HepG2 (cell line): ENCODE data around the gene SPACA6. TPM values are rescaled to one million over a fixed set of nuclear protein-coding genes. Genes with fewer than 3 reads are reported as not detected.

Experiments
- CBX5 ChIP-seq: sonication (generic); formaldehyde crosslinking; IDR thresholded peaks from 2 replicates; pipeline ENCODE4 v1.4.0; 2020; ENCODE audit warnings: missing genetic modification reagents, borderline replicate concordance
- CEBPB ChIP-seq: IDR thresholded peaks from 2 replicates; pipeline ENCODE4 v1.6.1; 2011; ENCODE audit warnings: low read depth, low read length, improper control_type of control experiment, borderline replicate concordance
- HIVEP1 ChIP-seq: sonication (generic); formaldehyde crosslinking; IDR thresholded peaks from 2 replicates; pipeline ENCODE4 v1.4.0; 2020; ENCODE audit warnings: mild to moderate bottlenecking, missing genetic modification reagents
- MAFK ChIP-seq, 2 experiments: IDR thresholded peaks in 1 of 2; conservative IDR thresholded peaks in 1 of 2; 2 replicates each; pipeline ENCODE4 v1.6.1; 2011; ENCODE audit warnings: improper control_type of control experiment in 2 of 2, low read length in 2 of 2
- NAIF1 ChIP-seq: sonication (generic); formaldehyde crosslinking; IDR thresholded peaks from 2 replicates; pipeline ENCODE4 v1.5.0; 2020; ENCODE audit warnings: mild to moderate bottlenecking, missing genetic modification reagents, borderline replicate concordance
- NFYC ChIP-seq: IDR thresholded peaks from 2 replicates; pipeline ENCODE4 v1.6.1; 2016; ENCODE audit warnings: missing genetic modification reagents, missing compliant biosample characterization
- NR2F1 ChIP-seq, 2 experiments: fragments of 450-650 bp in 1 of 2; formaldehyde crosslinking in 1 of 2; IDR thresholded peaks; 2 replicates each; pipeline versions ENCODE4 v1.5.0 to v1.6.1; 2016 to 2020; ENCODE audit warnings: mild to moderate bottlenecking in 1 of 2, missing compliant biosample characterization in 1 of 2, missing genetic modification reagents in 1 of 2, moderate library complexity in 1 of 2
- PITX1 ChIP-seq: sonication (generic); formaldehyde crosslinking; IDR thresholded peaks from 2 replicates; pipeline ENCODE4 v1.5.1; 2020; ENCODE audit warnings: mild to moderate bottlenecking, missing genetic modification reagents
- REL ChIP-seq: sonication (generic); formaldehyde crosslinking; conservative IDR thresholded peaks from 2 replicates; pipeline ENCODE4 v1.8.0; 2022; ENCODE audit warnings: mild to moderate bottlenecking, missing genetic modification reagents, moderate library complexity
- SRSF1 ChIP-seq: fragments of 200-400 bp; formaldehyde crosslinking; optimal IDR thresholded peaks from 2 replicates; pipeline ENCODE3; 2017; ENCODE audit warnings: mild to moderate bottlenecking, low read depth, low read length, moderate library complexity
- TAF15 ChIP-seq: fragments of 200-400 bp; formaldehyde crosslinking; IDR thresholded peaks from one replicate; pipeline ENCODE4 v1.6.1; 2018; ENCODE audit warnings: mild to moderate bottlenecking, low read depth, low read length; ENCODE audit not compliant: poor library complexity, severe bottlenecking
- UBTF ChIP-seq: sonication (generic); formaldehyde crosslinking; IDR thresholded peaks from 2 replicates; pipeline ENCODE4 v1.4.0; 2020; ENCODE audit warnings: mild to moderate bottlenecking, missing genetic modification reagents
- ZC3H4 ChIP-seq: sonication (generic); formaldehyde crosslinking; IDR thresholded peaks from 2 replicates; pipeline ENCODE4 v1.4.0; 2020; ENCODE audit warnings: missing genetic modification reagents, borderline replicate concordance
- ZNF180 ChIP-seq: sonication (generic); formaldehyde crosslinking; IDR thresholded peaks from 2 replicates; pipeline ENCODE4 v1.4.0; 2020; ENCODE audit warnings: low read depth, missing genetic modification reagents, borderline replicate concordance
- ZNF230 ChIP-seq: sonication (generic); formaldehyde crosslinking; IDR thresholded peaks from 2 replicates; pipeline ENCODE4 v1.4.0; 2020; ENCODE audit warnings: mild to moderate bottlenecking, missing genetic modification reagents
- ZNF281 ChIP-seq: sonication (generic); formaldehyde crosslinking; IDR thresholded peaks from 2 replicates; pipeline ENCODE4 v1.4.0; 2020; ENCODE audit warnings: missing genetic modification reagents, borderline replicate concordance
- ZNF382 ChIP-seq: sonication (generic); formaldehyde crosslinking; IDR thresholded peaks from 2 replicates; pipeline ENCODE4 v1.5.0; 2020; ENCODE audit warnings: missing genetic modification reagents, mild to moderate bottlenecking, borderline replicate concordance
- ZNF484 ChIP-seq: sonication (generic); formaldehyde crosslinking; IDR thresholded peaks from 2 replicates; pipeline ENCODE4 v1.5.1; 2020; ENCODE audit warnings: mild to moderate bottlenecking, low read depth, missing genetic modification reagents, borderline replicate concordance
- ZNF510 ChIP-seq: sonication (generic); formaldehyde crosslinking; IDR thresholded peaks from 2 replicates; pipeline ENCODE4 v1.4.0; 2020; ENCODE audit warnings: low read depth, mild to moderate bottlenecking, missing genetic modification reagents
- ZNF549 ChIP-seq: sonication (generic); formaldehyde crosslinking; IDR thresholded peaks from 2 replicates; pipeline ENCODE4 v1.5.0; 2020; ENCODE audit warnings: missing genetic modification reagents
- ZNF556 ChIP-seq: sonication (generic); formaldehyde crosslinking; IDR thresholded peaks from 2 replicates; pipeline ENCODE4 v1.4.0; 2020; ENCODE audit warnings: mild to moderate bottlenecking, missing genetic modification reagents, borderline replicate concordance
- ZNF615 ChIP-seq: sonication (generic); formaldehyde crosslinking; IDR thresholded peaks from 2 replicates; pipeline ENCODE4 v1.5.0; 2020; ENCODE audit warnings: mild to moderate bottlenecking, missing genetic modification reagents, borderline replicate concordance
- ZNF644 ChIP-seq: IDR thresholded peaks from 2 replicates; pipeline ENCODE4 v1.6.1; 2016; ENCODE audit warnings: low read depth
- ZNF784 ChIP-seq: sonication (generic); formaldehyde crosslinking; IDR thresholded peaks from 2 replicates; pipeline ENCODE4 v1.5.1; 2020; ENCODE audit warnings: missing genetic modification reagents, mild to moderate bottlenecking, borderline replicate concordance
- ZSCAN9 ChIP-seq: IDR thresholded peaks from 2 replicates; pipeline ENCODE4 v1.6.1; 2016; ENCODE audit warnings: borderline replicate concordance
- polyA plus RNA-seq, 8 experiments: library from polyadenylated mRNA; depleted of rRNA in 3 of 8; stranded (reverse) in 7 of 8; unstranded in 1 of 8; fragments of >200 nt; fragmentation: Illumina TruSeq in 4 of 8; extraction: Trizol in 4 of 8; gene quantifications; 2 replicates each; pipeline versions ENCODE4 v1.2.1 to v1.2.3, GENCODE V29; 2011 to 2016; ENCODE audit warnings: low read depth in 4 of 8, missing spikeins in 1 of 8, mixed read lengths in 1 of 8; ENCODE audit not compliant: insufficient read depth in 1 of 8
- total RNA-seq, 5 experiments: library from RNA; depleted of rRNA; stranded (reverse); fragments of >200 nt; fragmentation: Illumina TruSeq; extraction: Trizol; gene quantifications; 2 replicates each; pipeline ENCODE4 v1.2.3, GENCODE V29; 2016; ENCODE audit warnings: low read depth in 1 of 5

The SPACA6 gene
- total and polyA plus RNA-seq, 2 of the 13 experiments (the other 11 are each of a cell fraction or from before 2014, with no cell fraction given), result 1.4 to 2.2 TPM

- peak; percentile 70 for TF ChIP-seq ZNF281
- no peak for TF ChIP-seq ZNF615 (CRISPR knock-in tag)
- no peak for TF ChIP-seq UBTF (CRISPR knock-in tag)
- TF ChIP-seq ZNF180, result no peak
- no peak for TF ChIP-seq ZNF382 (CRISPR knock-in tag)
- TF ChIP-seq ZSCAN9 (CRISPR knock-in tag), result no peak
- no peak for TF ChIP-seq REL
- no peak for TF ChIP-seq ZNF510 (CRISPR knock-in tag)
- no peak for TF ChIP-seq PITX1
- TF ChIP-seq NR2F1 (CRISPR knock-in tag; IDR thresholded peaks at IDR 0.05), result peak in 1 of 2 experiments; percentile 70; a peak in 2 of 4 replicates
- no peak for TF ChIP-seq ZC3H4
- no peak for TF ChIP-seq NFYC (CRISPR knock-in tag)
- no peak for TF ChIP-seq ZNF549 (CRISPR knock-in tag)
- no peak for TF ChIP-seq ZNF644 (CRISPR knock-in tag)
- TF ChIP-seq CBX5, result no peak
- no peak for TF ChIP-seq ZNF556
- TF ChIP-seq NAIF1 (CRISPR knock-in tag), result no peak
- TF ChIP-seq SRSF1, result peak; percentile 40
- no peak for TF ChIP-seq MAFK (conservative IDR thresholded peaks at IDR 0.05 in 1 of 2, IDR thresholded peaks at IDR 0.05 in 1 of 2; ENCODE audit: low read length in 2 of 2)
- TF ChIP-seq ZNF484 (CRISPR knock-in tag), result no peak
- peak; percentile 61; the same call in 1 of the 2 replicates for TF ChIP-seq HIVEP1 (CRISPR knock-in tag)
- TF ChIP-seq CEBPB, result no peak
- TF ChIP-seq ZNF230, result no peak
- TF ChIP-seq ZNF784, result no peak
- TF ChIP-seq TAF15, result no peak
Measured at GRCh38 chr19:51690454-51691073, 2.6 kb upstream of the SPACA6 start (continued).
